Nasal cavity respiratory epithelium epithelial cell of viscerocranial mucosa (primary cell): Measurements from ENCODE around the gene RBX1. TPM values are rescaled to one million over a fixed set of nuclear protein-coding genes. Genes with fewer than 3 reads are reported as not detected.

Source experiments
- total RNA-seq: library from RNA; depleted of rRNA; stranded (reverse); fragments of >200 nt; gene quantifications from 2 replicates; pipeline ENCODE4 v1.2.3, GENCODE V29; 2014

The RBX1 gene
- total RNA-seq, result 20.6 and 28.4 TPM in 2 replicates

DNA sequence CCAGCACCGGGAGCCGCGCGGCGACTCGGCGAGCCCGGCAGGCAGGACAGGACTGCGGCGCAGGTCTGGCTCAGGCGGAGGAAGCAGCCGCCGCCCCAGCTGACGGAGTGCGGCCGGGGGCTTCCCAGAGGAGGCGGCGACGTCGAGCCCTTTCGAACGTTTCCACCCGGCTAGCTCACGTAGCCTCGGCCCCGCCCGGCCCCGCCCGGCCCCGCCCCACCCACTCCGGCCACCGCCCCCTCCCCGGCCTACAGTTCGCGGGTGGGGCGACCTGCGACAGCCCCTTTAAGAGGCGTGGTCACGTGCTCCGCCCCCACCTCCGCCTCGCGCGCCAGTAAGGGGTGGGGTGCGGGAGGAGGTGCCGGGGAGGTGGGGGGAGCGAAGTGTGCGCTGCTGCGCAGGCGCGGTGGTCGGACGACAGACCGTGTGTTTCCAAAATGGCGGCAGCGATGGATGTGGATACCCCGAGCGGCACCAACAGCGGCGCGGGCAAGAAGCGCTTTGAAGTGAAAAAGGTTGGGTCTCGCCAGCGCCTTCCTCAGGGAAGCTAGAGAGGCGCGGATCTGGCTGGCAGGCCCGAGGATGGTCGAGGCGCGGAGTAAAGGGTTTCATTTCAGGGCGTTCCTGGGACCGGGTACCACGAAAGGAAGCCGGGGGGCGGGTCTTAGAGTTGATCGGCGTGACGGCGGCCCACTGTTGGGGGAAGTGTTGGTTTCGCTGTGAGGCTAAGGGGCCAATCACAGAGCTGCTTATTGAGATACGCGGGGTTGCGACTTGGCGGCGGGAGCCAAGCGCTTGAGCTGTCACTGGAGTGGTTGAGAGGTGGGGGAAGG is at the start of gene RBX1:
Gene RBX1 (plus strand): TSS at position 417 of the 833 bp plus-strand sequence. CDS start 21 bp downstream, at position 438.

Other genes starting within 250 kb of the RBX1 start
- gene SLC25A17, start 132.0 kb upstream of the RBX1 start, total RNA-seq, result 21.7 and 29.0 TPM in 2 replicates
- gene ST13, start 94.7 kb upstream of the RBX1 start, total RNA-seq, result 190 and 314 TPM in 2 replicates
- 4.8 and 14.8 TPM in 2 replicates for gene XPNPEP3, start 94.2 kb upstream of the RBX1 start, total RNA-seq
- not detected in 2 replicates for gene DNAJB7, start 89.3 kb upstream of the RBX1 start, total RNA-seq
- gene EP300, start 141.2 kb downstream of the RBX1 start, total RNA-seq, result 40.0 and 130 TPM in 2 replicates